CD1c-positive myeloid dendritic cell (primary cell): Measurements from ENCODE around the gene ATP6V1E1.

Experiments used
- DNase-seq: peaks from one replicate; pipeline ENCODE4 v3.0.0-alpha.2; 2016; ENCODE audit errors: extremely low spot score

ATP6V1E1 gene

DNA sequence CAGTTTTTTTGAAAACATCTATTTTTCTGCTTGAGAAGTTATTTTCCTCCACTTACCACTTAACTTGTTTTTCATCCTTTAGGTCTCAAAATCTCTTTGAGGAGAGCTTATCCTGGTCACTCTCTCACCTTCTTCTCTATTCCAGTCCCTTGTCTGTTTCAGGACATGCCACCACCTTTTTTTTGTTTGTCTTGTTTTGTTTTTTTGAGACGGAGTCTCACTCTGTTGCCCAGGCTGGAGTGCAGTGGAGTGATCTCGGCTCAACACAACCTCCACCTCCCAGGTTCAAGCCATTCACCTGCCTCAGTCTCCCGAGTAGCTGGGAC is 5.4 kb upstream of the ATP6V1E1 start:
- no peak for DNase-seq

GRCh38 chr22:17633217-17633997 is 4.9 kb upstream of the ATP6V1E1 start:
- DNase-seq = no peak

- no peak for DNase-seq
Observed at GRCh38 chr22:17631076-17631565, 2.6 kb upstream of the ATP6V1E1 start.

- peak; percentile 51 for DNase-seq
Observed at GRCh38 chr22:17629641-17630040, 1.1 kb upstream of the ATP6V1E1 start.

- DNase-seq = no peak
Observed at GRCh38 chr22:17629173-17629489, 582 bp upstream of the ATP6V1E1 start.

DNA sequence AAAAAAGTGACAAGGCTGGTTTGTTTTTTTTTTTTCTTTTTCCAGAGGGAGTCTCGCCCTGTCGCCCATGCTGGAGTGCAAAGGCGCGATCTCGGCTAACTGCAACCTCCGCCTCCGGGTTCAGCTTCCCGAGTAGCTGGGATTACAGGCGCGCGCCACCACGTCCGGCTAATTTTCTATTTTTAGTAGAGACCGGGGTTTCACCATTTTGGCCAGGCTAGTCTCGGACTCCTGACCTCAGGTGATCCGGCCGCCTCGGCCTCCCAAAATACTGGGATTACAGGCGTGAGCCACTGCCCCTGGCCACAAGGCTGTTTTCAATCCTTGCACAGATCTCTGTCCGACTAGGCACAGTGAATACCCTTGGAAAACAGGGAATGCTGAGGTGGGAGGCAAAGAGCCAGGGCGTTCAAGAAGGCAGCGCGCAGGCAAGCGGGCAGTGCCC is 566 bp downstream of the ATP6V1E1 start:
- DNase-seq = peak; percentile 15

- DNase-seq = no peak
Observed at GRCh38 chr22:17613280-17613679, 15.3 kb downstream of the ATP6V1E1 start.

GRCh38 chr22:17612057-17612456 is 16.5 kb downstream of the ATP6V1E1 start:
- no peak for DNase-seq

GRCh38 chr22:17607891-17608521 is 20.5 kb downstream of the ATP6V1E1 start:
- no peak for DNase-seq

- no peak for DNase-seq
Observed at GRCh38 chr22:17606496-17606895, 22.1 kb downstream of the ATP6V1E1 start.

DNA sequence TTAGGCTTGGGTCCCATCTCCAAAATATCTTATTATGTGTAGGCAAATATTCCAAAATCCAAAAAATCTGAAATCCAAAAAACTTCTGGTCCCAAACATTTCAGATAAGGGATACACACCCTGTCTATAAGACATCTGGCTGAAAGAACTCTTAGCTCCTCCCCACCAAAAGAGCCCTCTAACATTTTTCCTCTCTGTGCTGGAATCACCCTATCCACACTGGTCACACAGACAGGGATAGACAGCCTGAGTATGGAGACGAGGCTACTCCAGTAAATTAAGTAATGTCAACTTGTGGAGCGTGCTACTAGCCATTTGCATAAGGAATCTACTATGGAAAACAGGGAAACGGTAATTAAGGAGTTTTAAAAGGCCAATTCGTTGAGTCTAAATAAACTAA is 24.9 kb downstream of the ATP6V1E1 start:
- no peak for DNase-seq

DNA sequence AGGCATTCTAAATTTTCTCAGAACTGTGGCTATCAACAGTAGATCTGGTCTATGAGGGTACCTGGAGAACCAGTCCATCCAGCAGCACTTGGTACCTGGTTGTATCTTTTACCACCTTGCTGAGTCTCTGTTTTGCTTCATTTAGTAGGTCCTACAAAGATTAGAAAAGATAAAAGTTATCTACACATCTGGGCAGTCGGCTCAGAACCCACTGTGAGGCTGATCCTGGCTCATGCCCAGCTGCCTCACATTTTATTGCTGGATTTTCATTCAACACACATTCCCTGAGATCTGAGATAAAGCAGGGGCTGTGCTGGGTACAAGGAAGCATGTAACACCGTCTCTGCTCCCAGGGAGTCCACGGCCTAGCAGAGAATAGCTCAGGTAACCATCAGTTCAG is 27.5 kb downstream of the ATP6V1E1 start:
- DNase-seq = no peak

DNA sequence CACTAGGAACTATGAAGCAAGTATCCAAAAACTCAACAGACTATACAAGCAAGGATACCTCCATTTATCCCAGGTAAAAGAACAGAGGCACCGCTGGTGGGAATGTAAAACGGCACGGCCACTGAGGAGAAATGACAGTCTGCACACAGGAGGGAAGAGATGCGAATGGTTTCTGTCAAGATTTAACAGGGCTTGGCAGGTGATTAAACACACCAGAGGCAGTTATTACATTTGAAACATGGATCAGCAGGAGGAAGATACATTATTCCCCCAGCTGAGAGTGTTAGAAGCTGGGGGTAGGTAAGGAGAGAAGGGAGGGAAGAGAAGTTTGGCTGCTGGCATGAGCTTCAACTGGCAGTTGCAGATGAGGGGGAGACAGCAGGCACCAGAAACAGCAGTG is 30.2 kb downstream of the ATP6V1E1 start:
- DNase-seq = no peak

GRCh38 chr22:17597217-17597616 is 31.3 kb downstream of the ATP6V1E1 start:
- DNase-seq = no peak

DNA sequence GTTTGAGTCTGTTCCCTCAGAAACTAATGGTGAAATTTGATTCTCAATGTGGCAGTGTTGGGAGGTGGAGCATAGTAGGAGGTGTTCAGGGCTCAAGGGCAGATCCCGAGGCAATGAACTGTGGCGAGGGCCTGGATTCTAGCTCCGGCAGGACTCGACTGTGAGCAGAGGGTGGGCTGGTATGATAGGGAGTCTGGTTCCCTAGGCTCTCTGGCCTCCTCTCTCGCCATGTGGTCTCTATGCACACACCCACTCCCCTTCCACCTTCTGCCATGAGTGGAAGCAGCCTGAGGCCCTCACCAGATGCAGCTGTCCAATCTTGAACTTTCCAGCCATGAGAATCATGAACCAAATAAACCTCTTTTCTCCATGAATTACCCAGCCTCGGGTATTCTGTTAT is 32.3 kb downstream of the ATP6V1E1 start:
- DNase-seq = no peak

DNA sequence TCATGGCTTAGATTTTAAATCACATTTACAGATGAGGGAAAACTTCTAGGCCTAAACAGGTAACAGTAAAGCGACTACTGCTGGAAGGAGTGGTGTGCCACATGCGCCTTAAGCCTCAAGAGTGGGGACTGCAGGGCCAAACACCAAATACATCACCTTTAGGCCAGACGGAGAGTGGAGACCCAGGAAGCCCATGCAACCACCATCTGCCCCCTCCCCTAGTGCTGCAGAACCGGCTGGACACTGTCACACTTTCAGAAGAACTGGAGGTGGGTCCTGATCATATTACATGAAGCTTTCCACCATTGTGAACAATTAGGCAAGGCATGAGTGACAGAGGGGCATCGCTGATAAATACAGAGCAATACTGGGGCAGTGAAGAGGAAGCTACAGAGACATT is 36.3 kb downstream of the ATP6V1E1 start:
- DNase-seq = no peak

DNA sequence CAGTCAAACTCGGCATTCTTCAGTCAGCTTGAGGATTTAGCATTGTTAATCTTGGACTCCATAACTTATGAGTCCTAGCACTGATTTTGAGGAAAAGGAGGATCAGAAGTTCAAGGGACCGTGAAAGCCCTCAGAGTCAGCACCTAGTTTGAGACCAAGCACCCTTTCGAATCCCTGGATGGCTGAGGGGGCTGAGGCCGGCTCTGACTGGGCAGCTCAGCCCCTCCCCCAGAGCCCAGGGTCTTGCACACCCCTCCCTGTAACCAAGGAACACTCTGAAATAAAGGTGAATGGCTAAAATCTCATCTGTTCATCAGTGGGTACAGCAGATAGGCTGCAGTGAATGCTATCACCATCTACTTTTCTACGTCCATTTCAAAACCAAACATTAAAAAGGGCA is 38.0 kb downstream of the ATP6V1E1 start:
- DNase-seq = no peak

DNA sequence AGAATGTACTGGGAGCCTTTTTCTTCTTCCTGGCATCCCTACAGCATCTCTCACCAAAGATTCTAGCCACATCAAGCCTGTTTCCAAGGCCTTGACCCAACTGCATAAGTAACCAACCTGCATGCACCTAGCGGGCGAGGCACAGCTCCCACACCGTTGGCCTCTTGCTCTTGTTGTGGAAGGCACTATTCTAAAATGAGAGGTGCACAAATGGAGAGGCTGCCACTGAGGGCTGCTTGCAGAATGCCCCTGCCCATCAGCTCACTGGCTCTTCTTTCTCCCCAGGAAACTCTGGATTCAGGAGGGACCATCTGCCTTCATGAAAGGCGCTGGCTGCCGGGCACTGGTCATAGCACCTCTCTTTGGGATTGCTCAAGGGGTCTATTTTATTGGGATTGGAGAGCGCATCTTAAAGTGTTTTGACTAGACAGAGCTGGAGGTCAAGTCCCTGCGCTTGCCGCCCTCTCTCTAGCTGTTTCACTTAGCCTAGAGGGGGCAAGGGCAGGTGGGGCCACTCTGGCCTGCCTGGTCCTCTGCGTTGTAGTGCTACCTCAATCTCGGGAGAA is 38.7 kb downstream of the ATP6V1E1 start:
- no peak for DNase-seq

DNA sequence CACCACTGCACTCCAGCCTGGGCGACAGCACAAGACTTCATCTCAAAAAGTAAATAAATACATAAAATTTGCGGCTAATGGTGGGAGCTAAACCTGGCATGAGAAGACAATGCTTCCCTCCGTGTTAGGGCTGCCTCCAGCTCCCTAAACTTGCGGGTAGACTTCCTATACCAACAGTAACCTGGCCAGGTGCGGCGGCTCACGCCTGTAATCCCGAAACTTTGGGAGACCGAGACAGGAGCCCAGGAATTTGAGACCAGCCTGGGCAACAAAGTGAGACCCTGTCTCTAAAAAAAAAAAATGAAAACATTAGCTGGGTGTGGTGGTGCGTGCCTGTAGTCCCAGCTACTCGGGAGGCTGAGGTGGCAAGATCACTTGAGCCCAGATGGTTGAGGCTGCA is 39.9 kb downstream of the ATP6V1E1 start:
- DNase-seq = no peak

DNA sequence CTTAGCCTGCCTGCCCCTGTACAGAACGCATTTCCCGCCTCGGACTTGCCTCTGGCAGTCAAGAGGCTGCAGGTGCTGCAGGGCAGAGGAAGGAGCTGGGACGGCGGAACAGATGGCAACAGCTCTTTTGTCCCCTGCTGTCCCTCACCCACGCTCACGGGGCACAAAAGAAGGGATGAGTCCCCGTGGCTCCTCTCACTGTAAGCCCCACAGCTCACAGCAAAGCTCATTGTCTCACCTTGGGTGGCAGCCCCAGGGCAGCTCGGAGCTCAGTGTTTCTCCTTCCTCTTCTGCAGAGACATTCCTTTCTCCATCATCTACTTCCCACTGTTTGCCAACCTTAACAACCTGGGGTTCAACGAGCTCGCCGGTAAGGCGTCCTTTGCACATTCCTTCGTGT is 40.9 kb downstream of the ATP6V1E1 start:
- DNase-seq = no peak

DNA sequence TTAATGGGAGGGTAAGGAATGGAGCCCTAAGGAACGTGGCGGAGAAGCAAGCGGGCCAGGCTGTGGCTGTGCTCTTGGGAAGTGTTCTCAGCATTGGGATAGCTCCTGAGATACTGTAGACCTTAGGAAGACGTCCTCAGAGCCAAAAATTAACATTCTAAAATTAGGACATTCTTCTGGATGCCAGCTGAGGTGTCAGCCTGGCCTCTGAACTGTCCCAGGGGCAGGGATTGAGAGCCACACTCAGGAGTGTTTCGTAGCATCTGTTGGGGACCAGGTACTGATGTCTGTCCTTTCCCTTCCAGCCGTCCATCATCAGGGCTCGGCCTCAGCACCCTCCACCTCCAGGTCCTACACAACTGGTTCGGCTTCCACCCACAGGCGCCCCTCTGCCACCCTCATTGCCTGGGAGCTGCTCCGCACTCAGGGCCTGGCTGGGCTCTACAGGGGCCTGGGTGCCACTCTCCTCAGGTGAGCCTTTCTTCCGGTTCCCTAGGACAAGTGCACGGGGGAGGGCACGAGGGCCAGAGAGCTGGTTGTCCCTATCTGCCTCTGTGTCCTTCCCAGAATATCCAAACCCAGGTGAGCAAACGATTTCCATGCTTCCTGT is 41.6 kb downstream of the ATP6V1E1 start:
- DNase-seq = no peak

GRCh38 chr22:17583151-17583550 is 45.4 kb downstream of the ATP6V1E1 start:
- no peak for DNase-seq

GRCh38 chr22:17581631-17582030 is 46.9 kb downstream of the ATP6V1E1 start:
- DNase-seq = no peak
